ENCODE measurements around the gene PTPN6. TPM values are rescaled to one million over a fixed set of nuclear protein-coding genes. Genes with fewer than 3 reads are reported as not detected.

Gene PTPN6
- total and polyA plus RNA-seq, 4 donors, result 38.2 to 222 (median 170) TPM

- Histone ChIP-seq H3K36me3 (ENCODE audit: control insufficient read depth in 4 of 4, insufficient read depth in 4 of 4, low read length in 4 of 4) (peaks cover 0 to 11% (median 0%) of the 10 kb centered on the region in 4 donors), H3K27me3 (ENCODE audit: control insufficient read depth in 3 of 3, insufficient read depth in 3 of 3, low read length in 2 of 3) (peaks cover 0 to 16% (median 13%) of the 10 kb centered on the region in 3 donors), H3K27ac (ENCODE audit: low read depth in 1 of 2, low read length in 1 of 2) (no peak overlapping the region), H3K9ac (ENCODE audit: insufficient read depth in 1 of 2, low read length in 2 of 2) (no peak overlapping the region), H3K4me1 (ENCODE audit: control insufficient read depth in 5 of 5, insufficient read depth in 5 of 5, low read length in 5 of 5) (peaks cover 0 to 14% (median 11%) of the 10 kb centered on the region in 5 donors), H3K4me3 (no peak overlapping the region), H3K9me3 (ENCODE audit: control insufficient read depth in 4 of 4, insufficient read depth in 3 of 4, low read length in 3 of 4) (no peaks in the 10 kb centered on the region)
- no peak for DNase-seq
- WGBS, 2 donors, result 86 to 88% methylated on average over 14 of the region's 14 CpGs
- TF ChIP-seq CTCF (IDR thresholded peaks at IDR 0.05; ENCODE audit: control extremely low read depth, extremely low read depth), result no peak
- no peak for ATAC-seq (ENCODE audit: insufficient read depth, low FRiP score)
Measured at GRCh38 chr12:6917491-6918231, 33.5 kb upstream of the PTPN6 start.

- peaks cover 0 to 11% (median under 1%) of the 10 kb centered on the region in 4 donors for H3K36me3 ChIP-seq (ENCODE audit: control insufficient read depth in 4 of 4, insufficient read depth in 4 of 4, low read length in 4 of 4)
- no peaks in the 10 kb centered on the region for H3K9me3 ChIP-seq (ENCODE audit: control insufficient read depth in 4 of 4, insufficient read depth in 3 of 4, low read length in 3 of 4)
- no peak overlapping the region for H3K27ac ChIP-seq (ENCODE audit: low read depth in 1 of 2, low read length in 1 of 2)
- no peak for ATAC-seq (ENCODE audit: insufficient read depth, low FRiP score)
- H3K27me3 ChIP-seq (ENCODE audit: control insufficient read depth in 3 of 3, insufficient read depth in 3 of 3, low read length in 2 of 3), result peaks cover 0 to 4% (median 0%) of the 10 kb centered on the region in 3 donors
- 74 to 77% methylated on average over 7 of the region's 7 CpGs for WGBS, 2 donors
- no peak overlapping the region for H3K4me3 ChIP-seq
- no peak for DNase-seq
- H3K4me1 ChIP-seq (ENCODE audit: control insufficient read depth in 5 of 5, insufficient read depth in 5 of 5, low read length in 5 of 5), result peaks cover 0 to 16% (median 8%) of the 10 kb centered on the region in 5 donors
- H3K9ac ChIP-seq (ENCODE audit: insufficient read depth in 1 of 2, low read length in 2 of 2), result no peak overlapping the region
- TF ChIP-seq CTCF (IDR thresholded peaks at IDR 0.05; ENCODE audit: control extremely low read depth, extremely low read depth), result no peak
Measured at GRCh38 chr12:6919588-6919987, 31.6 kb upstream of the PTPN6 start.

GRCh38 chr12:6921539-6921938 is 29.6 kb upstream of the PTPN6 start:
- 87 to 94% methylated on average over 7 of the region's 7 CpGs for WGBS, 2 donors
- peaks cover 0 to 8% (median under 1%) of the 10 kb centered on the region in 4 donors for H3K36me3 ChIP-seq (ENCODE audit: control insufficient read depth in 4 of 4, insufficient read depth in 4 of 4, low read length in 4 of 4)
- no peak overlapping the region for H3K9ac ChIP-seq (ENCODE audit: insufficient read depth in 1 of 2, low read length in 2 of 2)

More at GRCh38 chr12:6921539-6921938, 29.6 kb upstream of the PTPN6 start:
- TF ChIP-seq CTCF (IDR thresholded peaks at IDR 0.05; ENCODE audit: control extremely low read depth, extremely low read depth), result no peak
- ATAC-seq (ENCODE audit: insufficient read depth, low FRiP score) (no peak), DNase-seq (no peak)
- no peaks in the 10 kb centered on the region for H3K27me3 ChIP-seq (ENCODE audit: control insufficient read depth in 3 of 3, insufficient read depth in 3 of 3, low read length in 2 of 3)
- H3K4me3 ChIP-seq, result no peak overlapping the region
- H3K27ac ChIP-seq (ENCODE audit: low read depth in 1 of 2, low read length in 1 of 2), result no peak overlapping the region
- no peaks in the 10 kb centered on the region for H3K9me3 ChIP-seq (ENCODE audit: control insufficient read depth in 4 of 4, insufficient read depth in 3 of 4, low read length in 3 of 4)
- peaks cover 6 to 27% (median 19%) of the 10 kb centered on the region in 5 donors for H3K4me1 ChIP-seq (ENCODE audit: control insufficient read depth in 5 of 5, insufficient read depth in 5 of 5, low read length in 5 of 5)
